ENCODE results near the gene NYNRIN. TPM values are rescaled to one million over a fixed set of nuclear protein-coding genes. Genes with fewer than 3 reads are reported as not detected.

The NYNRIN gene
- total and polyA plus RNA-seq, 2 of the 4 experiments (the other 2 are of a cell fraction), result 2.2 to 5.4 TPM

DNA sequence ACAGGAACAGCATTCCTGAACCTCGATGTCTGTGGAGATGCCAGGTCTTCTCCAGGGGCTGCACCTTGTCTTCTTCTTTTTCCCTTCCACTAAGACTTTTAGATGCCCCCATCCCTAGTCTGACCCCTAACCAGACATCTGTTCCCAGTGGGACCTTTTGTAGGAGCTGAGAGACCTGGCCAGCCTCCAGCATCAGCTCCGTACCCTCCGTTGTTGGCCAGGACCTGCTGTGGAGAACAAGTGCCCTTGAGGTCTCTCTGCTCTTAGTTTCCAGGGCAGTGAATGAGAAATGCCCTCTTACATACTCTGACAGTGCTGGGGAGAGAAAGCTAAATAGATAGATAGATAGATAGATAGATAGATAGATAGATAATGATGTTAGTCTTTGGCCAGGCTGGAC, 60.5 kb downstream of the NYNRIN start:
- Histone ChIP-seq H4K8ac (ENCODE audit: low read depth in 2 of 2, low read length in 2 of 2) (no peak overlapping the region), H4K5ac (ENCODE audit: low read depth, low read length) (no peak overlapping the region), H3K9me1 (ENCODE audit: insufficient read depth, low read length) (no peaks in the 10 kb centered on the region), H3K4me1 (ENCODE audit: control insufficient read depth, insufficient read depth, low read length) (no peaks in the 10 kb centered on the region), H3K79me1 (ENCODE audit: low read depth in 1 of 2, low read length in 2 of 2) (no peaks in the 10 kb centered on the region), H3K18ac (ENCODE audit: low read depth, low read length) (no peak overlapping the region), H3K36me3 (ENCODE audit: control insufficient read depth, insufficient read depth, low read length) (no peaks in the 10 kb centered on the region), H3K9ac (ENCODE audit: low read depth, low read length) (no peak overlapping the region), H3K4me2 (ENCODE audit: low read depth, low read length) (no peak overlapping the region), H4K91ac (ENCODE audit: insufficient read depth, low read depth, low read length) (no peak overlapping the region), H3K9me3 (ENCODE audit: control insufficient read depth, insufficient read depth, low read length) (0 out of 2 replicates have a peak, but pooled peaks cover 2% of the 10 kb centered on the region), H3K4me3 (ENCODE audit: insufficient read depth, low read depth, low read length) (no peak overlapping the region), H3K27ac (ENCODE audit: insufficient read depth, low read length) (no peak overlapping the region), H2AFZ (replicated peaks; ENCODE audit: low read length, poor library complexity) (no peak overlapping the region), H2BK5ac (ENCODE audit: low read depth, low read length, poor library complexity, severe bottlenecking) (no peak overlapping the region), H2BK15ac (ENCODE audit: low read depth, low read length) (no peak overlapping the region), H3K14ac (replicated peaks; ENCODE audit: low read depth, low read length) (no peak overlapping the region), H3K4ac (ENCODE audit: low read depth, low read length) (no peak overlapping the region), H4K20me1 (ENCODE audit: insufficient read depth, low read length) (no peaks in the 10 kb centered on the region), H2AK5ac (ENCODE audit: low read depth, low read length) (no peak overlapping the region), H2AK9ac (replicated peaks; ENCODE audit: low read depth, low read length, poor library complexity) (no peak overlapping the region), H2BK120ac (ENCODE audit: low read depth, low read length) (no peak overlapping the region), H3K56ac (ENCODE audit: extremely low read depth, insufficient read depth, low read length) (no peak overlapping the region), H3K27me3 (ENCODE audit: control insufficient read depth, insufficient read depth, low read length) (no peaks in the 10 kb centered on the region), H3K23ac (ENCODE audit: low read depth, low read length) (no peak overlapping the region), H2BK20ac (ENCODE audit: low read depth, low read length) (no peak overlapping the region)
- DNase-seq (no peak), ATAC-seq (ENCODE audit: low read depth) (no peak)
- intact Hi-C loops (cut with micrococcal nuclease), result no loop called here
- ChIA-PET POLR2A (ENCODE audit: unreplicated experiment) (no interaction called here), CTCF (no interaction called here)
- TF ChIP-seq NFE2L2 (IDR thresholded peaks at IDR 0.05; ENCODE audit: low read depth, low read length) (no peak), RFX5 (IDR thresholded peaks at IDR 0.05; ENCODE audit: low read depth, low read length) (no peak), SMC3 (IDR thresholded peaks at IDR 0.05; ENCODE audit: low read depth, low read length) (no peak)
- WGBS, 2 experiments (ENCODE audit: extremely low coverage in 2 of 2, insufficient read length in 1 of 2), result 60% methylated on average over 2 of the region's 3 CpGs; no CpG with 5 or more reads in 1 of the 2 experiments
- dilution Hi-C loops (cut with HindIII; ENCODE audit: low sequenced_read_pairs, unreplicated experiment), result no loop called here
- in situ Hi-C loops (cut with MboI; ENCODE audit: low sequenced_read_pairs), result no loop called here
- BruUV-seq (replicated peaks), result no TSS peak

Measured in IMR-90 (cell line).